Astrocyte (in vitro differentiated cells and primary cell): ENCODE results near the gene TGFB1I1.

Experiments used
- CTCF ChIP-seq: IDR thresholded peaks from 2 replicates; pipeline ENCODE4 v1.5.1; 2011; ENCODE audit warnings: low read depth, mild to moderate bottlenecking, inconsistent platforms, low read length, moderate library complexity; ENCODE audit not compliant: insufficient read depth
- EZH2 ChIP-seq: IDR thresholded peaks from 2 replicates; pipeline ENCODE4 v1.6.1; 2012; ENCODE audit warnings: mild to moderate bottlenecking, low read length, inconsistent platforms; ENCODE audit not compliant: insufficient read depth

GRCh38 chr16:31505483-31505882 is 33.5 kb downstream of the TGFB1I1 start:
- no peak for TF ChIP-seq CTCF
- TF ChIP-seq EZH2 = no peak
